MM.1S (cell line): ENCODE measurements around the gene ZMYND10.

Source experiments
- DNase-seq: peaks from one replicate; pipeline ENCODE4 v3.0.0-alpha.2; 2015
- H2AFZ ChIP-seq: fragments of 300-600 bp; sonication (generic); 2 replicates; pipeline ENCODE4 v1.6.0; 2016; ENCODE audit warnings: antibody characterized with exemption, low read length
- H3F3A ChIP-seq: fragments of 300-600 bp; sonication (generic); 2 replicates; pipeline ENCODE4 v1.6.1; 2016; ENCODE audit warnings: mild to moderate bottlenecking, antibody characterized with exemption, low read length, moderate library complexity, mixed read lengths; ENCODE audit not compliant: insufficient read depth
- H3K27ac ChIP-seq: fragments of 300-600 bp; sonication (generic); 2 replicates; pipeline ENCODE4 v1.5.1; 2016; ENCODE audit warnings: mild to moderate bottlenecking, low read length
- H3K27me3 ChIP-seq: fragments of 300-600 bp; sonication (generic); replicated peaks from 2 replicates; pipeline ENCODE4 v1.6.0; 2016; ENCODE audit warnings: low read length; ENCODE audit not compliant: insufficient read depth
- H3K36me3 ChIP-seq: fragments of 300-600 bp; sonication (generic); replicated peaks from 2 replicates; pipeline ENCODE4 v1.6.1; 2016; ENCODE audit warnings: mild to moderate bottlenecking, low read length, mixed read lengths; ENCODE audit not compliant: insufficient read depth
- H3K4me1 ChIP-seq: fragments of 300-600 bp; sonication (generic); 2 replicates; pipeline ENCODE4 v1.6.1; 2016; ENCODE audit warnings: low read length, mixed read lengths
- H3K4me2 ChIP-seq: fragments of 300-600 bp; sonication (generic); 2 replicates; pipeline ENCODE4 v1.6.0; 2016; ENCODE audit warnings: low read depth, low read length
- H3K4me3 ChIP-seq: fragments of 300-600 bp; sonication (generic); 2 replicates; pipeline ENCODE4 v1.5.1; 2016; ENCODE audit warnings: low read length, mixed read lengths
- H3K79me2 ChIP-seq: fragments of 300-600 bp; sonication (generic); 2 replicates; pipeline ENCODE4 v1.6.1; 2016; ENCODE audit warnings: mixed run types, low read length, mixed read lengths
- H3K9ac ChIP-seq: fragments of 300-600 bp; sonication (generic); 2 replicates; pipeline ENCODE4 v1.6.1; 2016; ENCODE audit warnings: low read length, mixed read lengths
- H3K9me2 ChIP-seq: fragments of 300-600 bp; sonication (generic); replicated peaks from 2 replicates; pipeline ENCODE4 v1.6.1; 2016; ENCODE audit warnings: mild to moderate bottlenecking, low read length, mixed read lengths; ENCODE audit not compliant: insufficient read depth
- H3K9me3 ChIP-seq: fragments of 300-600 bp; sonication (generic); replicated peaks from 2 replicates; pipeline ENCODE4 v1.6.1; 2016; ENCODE audit warnings: mild to moderate bottlenecking, low read length, mixed read lengths; ENCODE audit not compliant: insufficient read depth
- H4K20me1 ChIP-seq: fragments of 300-600 bp; sonication (generic); 2 replicates; pipeline ENCODE4 v1.6.1; 2016; ENCODE audit warnings: mild to moderate bottlenecking, low read length, moderate library complexity, mixed read lengths; ENCODE audit not compliant: insufficient read depth
- CTCF ChIP-seq: fragments of 300-600 bp; sonication (generic); IDR thresholded peaks from 2 replicates; pipeline ENCODE4 v1.5.1; 2016; ENCODE audit warnings: antibody characterized with exemption, low read length, mixed read lengths
- EZH2 ChIP-seq: fragments of 300-600 bp; sonication (generic); optimal IDR thresholded peaks from 2 replicates; pipeline ENCODE3; 2017; ENCODE audit warnings: low read depth, mild to moderate bottlenecking, antibody characterized with exemption, low read length, mixed read lengths
- EZH2phosphoT487 ChIP-seq: fragments of 300-600 bp; sonication (generic); IDR thresholded peaks from 2 replicates; pipeline ENCODE4 v1.6.1; 2018; ENCODE audit warnings: antibody characterized with exemption, low read length

Gene ZMYND10

GRCh38 chr3:50322386-50323091 lies 23.0 kb downstream of the ZMYND10 start, which contains the start of gene HYAL2:
Gene HYAL2, minus strand, starts transcription at chr3:50322745. Its CDS starts 2,256 bp downstream, at chr3:50320489.
- no peak for DNase-seq
- H3K9me3 ChIP-seq: no peaks in the 10 kb centered on the region
- peak within 1 kb of the TSS; percentile 91 for H2AFZ ChIP-seq
- peaks cover 32% of the 10 kb centered on the region for H3K79me2 ChIP-seq
- H3K36me3 ChIP-seq: no peaks in the 10 kb centered on the region
- H3K4me3 ChIP-seq: peak within 1 kb of the TSS; percentile 83
- H4K20me1 ChIP-seq: no peaks in the 10 kb centered on the region
- H3K9me2 ChIP-seq: no peaks in the 10 kb centered on the region
- no peaks in the 10 kb centered on the region for H3K27me3 ChIP-seq
- H3K9ac ChIP-seq: peak within 1 kb of the TSS; percentile 95
- 0 out of 2 replicates have a peak, but pooled peaks cover 7% of the 10 kb centered on the region for H3K4me1 ChIP-seq
- no peaks in the 10 kb centered on the region for H3F3A ChIP-seq
- H3K27ac ChIP-seq: peak within 1 kb of the TSS; percentile 80
- H3K4me2 ChIP-seq: peak within 1 kb of the TSS; percentile 75
- TF ChIP-seq EZH2phosphoT487 (no peak), CTCF (no peak), EZH2 (no peak)

- H3K9ac ChIP-seq: peak overlapping the region; percentile 95; the same call in 1 of the 2 replicates
- H3K27ac ChIP-seq: no peak overlapping the region
- no peaks in the 10 kb centered on the region for H3K9me3 ChIP-seq
- peak overlapping the region; percentile 91 for H2AFZ ChIP-seq
- no peaks in the 10 kb centered on the region for H3F3A ChIP-seq
- H4K20me1 ChIP-seq: no peaks in the 10 kb centered on the region
- no peaks in the 10 kb centered on the region for H3K9me2 ChIP-seq
- H3K27me3 ChIP-seq: no peaks in the 10 kb centered on the region
- 0 out of 2 replicates have a peak, but pooled peaks cover 8% of the 10 kb centered on the region for H3K4me1 ChIP-seq
- no peaks in the 10 kb centered on the region for H3K36me3 ChIP-seq
- H3K79me2 ChIP-seq: peaks cover 27% of the 10 kb centered on the region
- DNase-seq: no peak
- TF ChIP-seq EZH2phosphoT487: no peak
- TF ChIP-seq CTCF: no peak
- no peak for TF ChIP-seq EZH2
- H3K4me2 ChIP-seq: peak overlapping the region; percentile 75
- H3K4me3 ChIP-seq: peak overlapping the region; percentile 83
Measured at GRCh38 chr3:50322115-50322385, 23.5 kb downstream of the ZMYND10 start.

GRCh38 chr3:50321336-50322114 lies 24.0 kb downstream of the ZMYND10 start:
- Histone ChIP-seq H3K79me2 (peaks cover 21% of the 10 kb centered on the region), H3K4me1 (0 out of 2 replicates have a peak, but pooled peaks cover 8% of the 10 kb centered on the region), H2AFZ (peak overlapping the region; percentile 91), H3K27me3 (no peaks in the 10 kb centered on the region), H3K9me3 (no peaks in the 10 kb centered on the region), H3K4me2 (peak overlapping the region; percentile 75), H3K36me3 (no peaks in the 10 kb centered on the region), H3K9me2 (no peaks in the 10 kb centered on the region), H4K20me1 (no peaks in the 10 kb centered on the region), H3K9ac (peak overlapping the region; percentile 95), H3F3A (no peaks in the 10 kb centered on the region), H3K27ac (peak overlapping the region; percentile 80), H3K4me3 (peak overlapping the region; percentile 83)
- DNase-seq: peak; percentile 89
- peak; percentile 59 for TF ChIP-seq CTCF
- no peak for TF ChIP-seq EZH2
